Measurements from ENCODE around the gene ASCL2.

ASCL2 gene

DNA sequence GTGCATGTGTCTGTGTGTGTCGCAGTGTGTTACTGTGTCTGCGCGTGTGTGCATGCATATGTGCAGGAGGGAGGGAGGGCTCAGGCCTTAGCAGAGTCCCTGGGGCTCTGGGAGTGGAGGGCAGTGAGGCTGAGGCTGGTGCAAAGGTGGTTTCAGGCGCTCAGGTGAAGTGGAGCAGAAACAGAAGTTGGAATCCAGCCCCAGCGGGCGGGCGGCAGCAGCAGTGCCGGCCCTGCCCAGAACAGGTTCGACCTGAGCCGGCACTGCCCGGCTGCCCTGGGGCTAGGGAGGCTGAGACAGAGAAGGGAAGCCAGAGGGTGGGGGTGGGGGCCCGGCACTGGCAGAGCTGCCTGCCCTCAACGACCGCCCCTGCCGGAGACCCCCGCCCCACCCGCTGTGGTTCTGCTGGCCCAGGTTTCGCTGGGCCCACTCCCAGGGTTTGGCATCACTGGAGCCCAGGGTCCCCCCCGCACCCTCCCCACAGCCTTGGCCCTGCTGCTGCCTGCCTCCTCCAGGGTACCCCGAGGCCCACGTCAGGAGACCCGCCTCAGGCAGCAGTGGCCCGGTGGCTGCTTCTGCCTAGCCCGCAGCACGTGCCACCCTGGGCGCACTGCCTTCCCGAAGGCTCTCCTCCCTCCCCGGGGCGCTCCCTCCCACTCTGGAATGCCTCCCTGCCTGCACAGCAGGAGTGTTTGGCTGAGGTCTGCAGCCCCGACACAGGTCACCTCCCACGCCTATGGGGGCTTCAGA is 13.3 kb downstream of the ASCL2 start:
- no peak overlapping the region for H3K9ac ChIP-seq (ENCODE audit: low read depth, low read length)
- H3K4me3 ChIP-seq (ENCODE audit: low read depth, low read length), result no peak overlapping the region
- no peaks in the 10 kb centered on the region for H3K4me1 ChIP-seq (ENCODE audit: control insufficient read depth, insufficient read depth, low read length)
- no peaks in the 10 kb centered on the region for H3K9me3 ChIP-seq (ENCODE audit: control insufficient read depth, insufficient read depth, low read length)
- no peaks in the 10 kb centered on the region for H3K36me3 ChIP-seq (ENCODE audit: control insufficient read depth, insufficient read depth, low read length)
- H3K27me3 ChIP-seq (ENCODE audit: control insufficient read depth, insufficient read depth, low read length), result no peaks in the 10 kb centered on the region

DNA sequence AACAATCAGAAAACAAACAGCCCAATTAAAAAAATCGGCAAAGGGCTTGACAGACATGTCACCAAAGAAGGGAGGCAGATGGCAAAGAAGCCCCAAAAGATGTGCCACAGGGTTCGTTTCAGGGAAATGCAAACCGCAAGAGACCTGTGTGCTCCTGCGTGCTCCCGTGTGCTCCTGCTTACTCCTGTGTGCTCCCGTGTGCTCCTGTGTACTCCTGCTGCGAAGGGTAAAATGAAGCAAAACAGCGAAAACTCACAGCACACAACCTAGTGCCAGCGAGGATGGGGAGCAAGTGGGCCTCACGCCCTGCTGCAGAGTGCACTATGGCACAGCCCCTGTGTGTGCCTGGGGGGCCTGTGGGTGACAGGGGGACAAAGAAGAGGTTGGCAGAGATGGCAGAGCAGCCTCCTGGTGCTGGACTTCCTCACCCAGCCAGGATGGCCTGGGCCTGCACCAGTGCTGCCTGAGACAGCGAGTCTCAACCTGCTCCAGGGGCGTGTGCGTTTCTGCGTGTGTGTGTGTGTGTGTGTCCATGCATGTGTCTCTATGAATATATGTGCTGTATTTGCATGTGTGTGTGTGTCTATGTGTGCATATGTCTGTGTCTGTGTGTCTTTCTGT is 14.0 kb downstream of the ASCL2 start:
- H3K9ac ChIP-seq (ENCODE audit: low read depth, low read length), result no peak overlapping the region
- no peak overlapping the region for H3K4me3 ChIP-seq (ENCODE audit: low read depth, low read length)
- H3K36me3 ChIP-seq (ENCODE audit: control insufficient read depth, insufficient read depth, low read length), result no peaks in the 10 kb centered on the region
- H3K9me3 ChIP-seq (ENCODE audit: control insufficient read depth, insufficient read depth, low read length), result no peaks in the 10 kb centered on the region
- no peaks in the 10 kb centered on the region for H3K27me3 ChIP-seq (ENCODE audit: control insufficient read depth, insufficient read depth, low read length)
- H3K4me1 ChIP-seq (ENCODE audit: control insufficient read depth, insufficient read depth, low read length), result no peaks in the 10 kb centered on the region

- Histone ChIP-seq H3K9me3 (ENCODE audit: control insufficient read depth, insufficient read depth, low read length) (no peaks in the 10 kb centered on the region), H3K4me1 (ENCODE audit: control insufficient read depth, insufficient read depth, low read length) (no peaks in the 10 kb centered on the region), H3K36me3 (ENCODE audit: control insufficient read depth, insufficient read depth, low read length) (no peaks in the 10 kb centered on the region), H3K9ac (ENCODE audit: low read depth, low read length) (no peak overlapping the region), H3K4me3 (ENCODE audit: low read depth, low read length) (no peak overlapping the region), H3K27me3 (ENCODE audit: control insufficient read depth, insufficient read depth, low read length) (no peaks in the 10 kb centered on the region)
Observed at GRCh38 chr11:2252018-2252417, 18.4 kb downstream of the ASCL2 start.

GRCh38 chr11:2251138-2251537 is 19.2 kb downstream of the ASCL2 start:
- H3K4me1 ChIP-seq (ENCODE audit: control insufficient read depth, insufficient read depth, low read length), result no peaks in the 10 kb centered on the region
- no peak overlapping the region for H3K9ac ChIP-seq (ENCODE audit: low read depth, low read length)
- H3K27me3 ChIP-seq (ENCODE audit: control insufficient read depth, insufficient read depth, low read length), result no peaks in the 10 kb centered on the region
- H3K36me3 ChIP-seq (ENCODE audit: control insufficient read depth, insufficient read depth, low read length), result no peaks in the 10 kb centered on the region
- H3K9me3 ChIP-seq (ENCODE audit: control insufficient read depth, insufficient read depth, low read length), result no peaks in the 10 kb centered on the region
- no peak overlapping the region for H3K4me3 ChIP-seq (ENCODE audit: low read depth, low read length)

DNA sequence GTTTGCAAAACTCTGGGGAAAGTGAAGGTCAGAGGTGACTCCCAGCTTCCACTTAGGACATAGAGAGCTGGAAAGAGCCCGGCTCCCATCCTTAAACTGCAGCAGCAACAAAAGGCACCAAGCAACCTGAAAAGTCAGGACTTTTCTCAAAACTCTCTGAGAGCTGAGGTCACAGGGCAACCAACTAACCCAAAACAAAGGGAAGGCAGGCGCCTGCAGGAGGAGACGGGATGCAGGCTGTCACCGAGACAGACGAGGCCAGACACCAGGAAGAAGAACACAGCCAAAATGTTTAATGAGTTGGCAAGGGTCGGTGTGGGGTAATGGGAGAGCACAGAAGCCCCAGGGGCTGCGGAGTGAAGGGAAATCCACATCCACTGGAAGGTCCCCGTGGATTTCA is 19.9 kb downstream of the ASCL2 start:
- H3K4me1 ChIP-seq (ENCODE audit: control insufficient read depth, insufficient read depth, low read length), result no peaks in the 10 kb centered on the region
- H3K36me3 ChIP-seq (ENCODE audit: control insufficient read depth, insufficient read depth, low read length), result no peaks in the 10 kb centered on the region
- no peak overlapping the region for H3K9ac ChIP-seq (ENCODE audit: low read depth, low read length)
- no peaks in the 10 kb centered on the region for H3K9me3 ChIP-seq (ENCODE audit: control insufficient read depth, insufficient read depth, low read length)
- no peaks in the 10 kb centered on the region for H3K27me3 ChIP-seq (ENCODE audit: control insufficient read depth, insufficient read depth, low read length)
- H3K4me3 ChIP-seq (ENCODE audit: low read depth, low read length), result no peak overlapping the region

DNA sequence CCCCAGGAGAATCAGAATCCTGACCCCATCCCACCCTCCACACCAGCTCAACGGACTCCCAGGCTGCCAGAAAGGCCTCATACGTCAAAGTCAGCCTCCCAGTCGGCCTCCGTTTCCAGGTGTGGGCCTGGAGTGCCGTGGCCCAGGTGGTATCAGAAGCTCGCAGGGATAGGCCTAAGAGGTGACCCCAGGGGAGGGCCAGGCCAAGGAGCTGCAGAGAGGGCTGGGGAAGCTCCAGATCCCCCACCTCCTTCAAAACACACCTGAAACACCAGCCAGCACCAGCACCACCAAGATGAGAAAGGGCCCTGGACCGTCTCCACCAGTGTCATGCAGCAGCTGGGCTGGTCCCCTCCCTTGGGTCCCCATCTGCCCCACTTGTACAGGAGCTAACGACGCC is 20.3 kb downstream of the ASCL2 start:
- no peaks in the 10 kb centered on the region for H3K4me1 ChIP-seq (ENCODE audit: control insufficient read depth, insufficient read depth, low read length)
- no peak overlapping the region for H3K9ac ChIP-seq (ENCODE audit: low read depth, low read length)
- no peaks in the 10 kb centered on the region for H3K36me3 ChIP-seq (ENCODE audit: control insufficient read depth, insufficient read depth, low read length)
- H3K9me3 ChIP-seq (ENCODE audit: control insufficient read depth, insufficient read depth, low read length), result no peaks in the 10 kb centered on the region
- H3K4me3 ChIP-seq (ENCODE audit: low read depth, low read length), result no peak overlapping the region
- H3K27me3 ChIP-seq (ENCODE audit: control insufficient read depth, insufficient read depth, low read length), result no peaks in the 10 kb centered on the region

- Histone ChIP-seq H3K36me3 (ENCODE audit: control insufficient read depth, insufficient read depth, low read length) (no peaks in the 10 kb centered on the region), H3K4me1 (ENCODE audit: control insufficient read depth, insufficient read depth, low read length) (no peaks in the 10 kb centered on the region), H3K9ac (ENCODE audit: low read depth, low read length) (no peak overlapping the region), H3K27me3 (ENCODE audit: control insufficient read depth, insufficient read depth, low read length) (no peaks in the 10 kb centered on the region), H3K9me3 (ENCODE audit: control insufficient read depth, insufficient read depth, low read length) (no peaks in the 10 kb centered on the region), H3K4me3 (ENCODE audit: low read depth, low read length) (no peak overlapping the region)
Observed at GRCh38 chr11:2249189-2249916, 21.0 kb downstream of the ASCL2 start.

GRCh38 chr11:2248762-2249161 is 21.6 kb downstream of the ASCL2 start:
- Histone ChIP-seq H3K4me3 (ENCODE audit: low read depth, low read length) (no peak overlapping the region), H3K9ac (ENCODE audit: low read depth, low read length) (no peak overlapping the region), H3K9me3 (ENCODE audit: control insufficient read depth, insufficient read depth, low read length) (no peaks in the 10 kb centered on the region), H3K27me3 (ENCODE audit: control insufficient read depth, insufficient read depth, low read length) (no peaks in the 10 kb centered on the region), H3K36me3 (ENCODE audit: control insufficient read depth, insufficient read depth, low read length) (no peaks in the 10 kb centered on the region), H3K4me1 (ENCODE audit: control insufficient read depth, insufficient read depth, low read length) (no peaks in the 10 kb centered on the region)

- Histone ChIP-seq H3K4me1 (ENCODE audit: control insufficient read depth, insufficient read depth, low read length) (no peaks in the 10 kb centered on the region), H3K9ac (ENCODE audit: low read depth, low read length) (no peak overlapping the region), H3K36me3 (ENCODE audit: control insufficient read depth, insufficient read depth, low read length) (no peaks in the 10 kb centered on the region), H3K9me3 (ENCODE audit: control insufficient read depth, insufficient read depth, low read length) (no peaks in the 10 kb centered on the region), H3K27me3 (ENCODE audit: control insufficient read depth, insufficient read depth, low read length) (no peaks in the 10 kb centered on the region), H3K4me3 (ENCODE audit: low read depth, low read length) (no peak overlapping the region)
Observed at GRCh38 chr11:2248242-2248641, 22.1 kb downstream of the ASCL2 start.

- Histone ChIP-seq H3K9me3 (ENCODE audit: control insufficient read depth, insufficient read depth, low read length) (no peaks in the 10 kb centered on the region), H3K27me3 (ENCODE audit: control insufficient read depth, insufficient read depth, low read length) (no peaks in the 10 kb centered on the region), H3K9ac (ENCODE audit: low read depth, low read length) (no peak overlapping the region), H3K4me3 (ENCODE audit: low read depth, low read length) (no peak overlapping the region), H3K36me3 (ENCODE audit: control insufficient read depth, insufficient read depth, low read length) (no peaks in the 10 kb centered on the region), H3K4me1 (ENCODE audit: control insufficient read depth, insufficient read depth, low read length) (no peaks in the 10 kb centered on the region)
Observed at GRCh38 chr11:2247496-2247895, 22.9 kb downstream of the ASCL2 start.

DNA sequence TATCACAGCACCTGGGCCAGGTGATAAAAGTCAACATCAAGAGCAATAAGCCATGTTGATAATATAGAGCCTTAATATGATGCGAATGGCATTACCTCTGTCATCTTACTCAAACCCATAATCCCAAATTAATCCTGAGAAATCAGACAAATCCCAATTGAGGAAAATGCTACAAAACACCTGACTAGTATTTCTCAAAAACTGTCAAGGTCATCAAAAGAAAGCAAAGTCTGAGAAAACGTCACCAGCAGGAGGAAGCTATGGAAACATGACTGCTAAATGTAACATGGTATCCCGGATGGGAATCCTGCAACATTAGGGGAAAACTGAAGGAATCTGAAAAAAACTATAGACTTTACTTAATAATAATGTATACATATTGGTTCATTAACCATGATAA is 29.6 kb downstream of the ASCL2 start:
- no peaks in the 10 kb centered on the region for H3K4me1 ChIP-seq (ENCODE audit: control insufficient read depth, insufficient read depth, low read length)
- no peak overlapping the region for H3K9ac ChIP-seq (ENCODE audit: low read depth, low read length)
- H3K36me3 ChIP-seq (ENCODE audit: control insufficient read depth, insufficient read depth, low read length), result no peaks in the 10 kb centered on the region
- H3K27me3 ChIP-seq (ENCODE audit: control insufficient read depth, insufficient read depth, low read length), result no peaks in the 10 kb centered on the region
- H3K4me3 ChIP-seq (ENCODE audit: low read depth, low read length), result no peak overlapping the region
- H3K9me3 ChIP-seq (ENCODE audit: control insufficient read depth, insufficient read depth, low read length), result no peaks in the 10 kb centered on the region
